ENCODE data around the gene ARHGEF28.

ARHGEF28 gene

GRCh38 chr5:73908395-73908794, 282.4 kb downstream of the ARHGEF28 start:
- DNase-seq: no peak

GRCh38 chr5:73908846-73909245, 282.9 kb downstream of the ARHGEF28 start:
- DNase-seq: no peak

DNA sequence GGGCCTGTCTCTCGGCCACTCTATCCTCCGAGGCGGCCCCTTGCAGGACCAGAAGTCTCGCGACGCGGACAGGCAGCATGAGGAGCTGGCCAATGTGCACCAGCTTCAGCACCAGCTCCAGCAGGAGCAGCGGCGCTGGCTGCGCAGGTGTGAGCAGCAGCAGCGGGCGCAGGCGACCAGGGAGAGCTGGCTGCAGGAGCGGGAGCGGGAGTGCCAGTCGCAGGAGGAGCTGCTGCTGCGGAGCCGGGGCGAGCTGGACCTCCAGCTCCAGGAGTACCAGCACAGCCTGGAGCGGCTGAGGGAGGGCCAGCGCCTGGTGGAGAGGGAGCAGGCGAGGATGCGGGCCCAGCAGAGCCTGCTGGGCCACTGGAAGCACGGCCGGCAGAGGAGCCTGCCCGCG, 283.5 kb downstream of the ARHGEF28 start:
- DNase-seq: no peak

- no peak for DNase-seq
These were observed 285.9 kb downstream of the ARHGEF28 start for GRCh38 chr5:73911761-73912393.

DNA sequence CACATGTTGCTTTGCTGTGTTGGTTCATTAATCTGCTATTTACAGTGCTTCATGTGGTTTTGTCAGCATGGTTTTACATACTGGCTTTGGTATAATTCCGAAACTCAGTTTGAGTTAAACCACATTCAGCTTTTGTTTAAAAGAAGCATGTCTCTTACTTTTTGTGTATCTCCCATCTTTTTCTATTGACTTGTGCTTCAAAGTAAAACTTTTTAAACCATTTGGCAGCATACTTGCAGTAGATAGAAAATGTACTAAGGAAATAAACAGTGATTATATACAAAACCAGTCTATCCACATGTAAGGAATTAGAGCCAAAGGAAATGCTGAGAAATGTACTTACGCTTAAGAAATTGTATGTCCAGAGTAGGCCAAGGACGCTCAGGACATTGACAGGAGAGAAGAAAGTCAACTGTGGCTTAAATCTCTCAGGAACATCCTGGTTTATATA, 286.9 kb downstream of the ARHGEF28 start:
- DNase-seq: no peak

DNA sequence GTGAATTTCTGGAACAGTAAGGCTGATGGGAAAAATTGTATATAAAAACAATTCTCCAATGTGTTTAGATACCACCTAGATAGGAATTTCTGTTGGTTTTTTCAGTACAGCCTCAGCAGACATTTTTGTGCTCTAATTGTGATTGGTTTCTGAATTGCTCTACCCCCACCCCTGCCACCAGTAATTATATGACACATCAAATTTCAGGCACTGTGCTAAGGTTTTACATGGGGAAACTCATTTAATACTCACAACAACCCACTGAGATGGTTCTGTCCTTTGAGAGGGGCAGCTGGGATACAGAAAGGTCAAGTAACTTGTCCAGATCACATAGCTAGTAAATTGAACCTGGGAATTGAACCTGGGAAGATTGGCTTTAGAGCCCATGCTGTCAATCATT, 288.0 kb downstream of the ARHGEF28 start:
- no peak for DNase-seq

DNA sequence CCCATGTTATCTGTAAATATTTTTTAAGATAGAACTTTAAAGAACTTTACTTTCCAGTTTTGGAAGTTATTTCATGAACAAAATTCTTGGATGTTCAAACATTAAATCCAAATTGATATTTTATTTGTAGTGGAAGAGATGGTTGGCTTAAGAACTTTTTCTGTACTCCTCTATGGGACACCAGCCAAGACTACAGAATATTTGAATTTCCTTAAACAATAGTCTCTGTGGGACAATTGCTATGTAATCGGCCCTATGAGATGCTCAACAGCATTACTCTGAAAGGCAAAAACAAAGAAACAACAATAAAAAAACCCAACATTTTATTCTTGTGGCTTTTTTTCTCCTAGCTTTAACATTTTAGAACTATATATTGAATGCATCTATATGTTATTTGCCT, 289.3 kb downstream of the ARHGEF28 start:
- no peak for DNase-seq

DNA sequence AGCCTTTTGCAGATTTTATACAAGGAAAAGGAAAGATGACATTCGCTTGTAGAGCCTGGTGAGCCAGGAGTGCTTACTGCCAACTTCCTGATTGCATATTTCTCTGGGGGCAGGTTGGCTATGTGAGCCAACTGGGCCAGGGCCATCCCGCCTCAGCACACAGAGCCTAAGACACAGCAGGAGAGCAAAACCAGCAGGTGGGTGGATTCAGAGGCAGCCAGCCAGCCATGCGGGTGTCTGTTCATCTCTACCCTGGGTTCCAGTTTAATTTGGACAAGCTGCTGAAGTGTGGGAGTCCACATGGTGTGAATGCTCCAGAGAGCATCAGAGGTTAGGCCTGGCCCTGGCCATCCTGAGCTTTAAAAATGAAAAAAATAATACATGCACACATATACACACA, 291.4 kb downstream of the ARHGEF28 start:
- no peak for DNase-seq

- no peak for DNase-seq
These were observed 291.9 kb downstream of the ARHGEF28 start for GRCh38 chr5:73917891-73918290.

GRCh38 chr5:73918791-73919221, 292.8 kb downstream of the ARHGEF28 start:
- no peak for DNase-seq

GRCh38 chr5:73921741-73922140, 295.7 kb downstream of the ARHGEF28 start:
- DNase-seq: no peak

- no peak for DNase-seq
These were observed 296.2 kb downstream of the ARHGEF28 start for GRCh38 chr5:73922224-73922623.

GRCh38 chr5:73922875-73923557, 297.0 kb downstream of the ARHGEF28 start:
- no peak for DNase-seq

DNA sequence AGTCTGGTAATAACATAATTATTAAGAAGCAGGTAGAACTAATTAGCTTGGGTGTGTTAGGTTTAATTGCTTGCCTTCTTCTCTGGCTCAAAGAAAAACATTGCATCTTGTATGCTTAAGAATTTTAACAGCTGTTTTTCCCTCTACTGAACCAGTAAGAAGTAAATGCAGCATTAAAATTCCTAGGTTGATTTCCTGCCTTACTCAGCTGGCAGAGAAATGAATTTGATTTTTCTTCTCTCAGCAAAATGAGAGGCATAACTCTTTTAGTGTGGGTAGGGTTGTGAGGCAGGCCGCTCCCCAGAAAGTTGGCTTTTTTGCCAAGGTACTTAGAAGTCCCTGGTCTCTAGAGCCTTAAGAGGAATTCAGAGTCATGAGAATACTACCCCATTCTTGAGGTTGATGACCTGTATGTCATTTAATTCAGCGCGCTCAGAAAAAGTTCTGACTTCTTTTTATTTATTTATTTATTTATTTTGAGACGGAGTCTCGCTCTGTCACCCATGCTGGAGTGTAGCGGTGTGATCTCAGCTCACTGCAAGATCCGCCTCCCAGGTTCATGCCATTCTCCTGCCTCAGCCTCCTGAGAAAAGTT, 302.6 kb downstream of the ARHGEF28 start:
- no peak for DNase-seq

GRCh38 chr5:73935719-73936118, 309.7 kb downstream of the ARHGEF28 start:
- DNase-seq: no peak

DNA sequence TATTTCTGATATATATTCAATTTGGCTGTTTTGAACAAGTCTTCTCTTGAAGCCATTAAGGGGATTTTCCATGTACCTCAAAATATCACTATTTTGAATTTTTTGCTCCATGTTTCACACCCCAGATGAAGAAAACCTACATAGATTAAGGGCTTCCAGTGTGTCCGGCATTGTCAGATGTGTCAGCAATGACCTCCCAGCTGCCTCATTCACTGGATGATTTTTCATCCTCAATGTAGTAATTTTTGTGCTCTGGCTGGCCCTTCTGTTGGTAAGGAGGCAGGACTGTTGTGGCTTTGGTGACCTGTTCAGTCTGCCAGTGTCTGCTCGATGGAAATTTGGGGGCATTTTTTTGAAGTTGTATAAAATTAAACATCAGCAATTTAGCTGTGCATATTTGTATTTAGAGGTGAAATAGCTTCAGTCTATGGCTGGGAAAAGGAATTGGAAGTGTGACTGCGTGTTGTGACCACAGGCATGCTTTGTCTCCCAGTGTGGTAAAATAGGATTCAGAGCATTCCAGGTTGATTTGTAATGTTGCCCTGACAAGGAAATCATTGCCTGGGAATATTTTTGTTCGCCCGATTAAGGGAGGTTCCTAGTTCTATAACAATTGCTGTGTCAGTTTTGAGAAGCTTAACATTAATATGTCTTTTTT, 312.4 kb downstream of the ARHGEF28 start:
- DNase-seq: no peak

DNA sequence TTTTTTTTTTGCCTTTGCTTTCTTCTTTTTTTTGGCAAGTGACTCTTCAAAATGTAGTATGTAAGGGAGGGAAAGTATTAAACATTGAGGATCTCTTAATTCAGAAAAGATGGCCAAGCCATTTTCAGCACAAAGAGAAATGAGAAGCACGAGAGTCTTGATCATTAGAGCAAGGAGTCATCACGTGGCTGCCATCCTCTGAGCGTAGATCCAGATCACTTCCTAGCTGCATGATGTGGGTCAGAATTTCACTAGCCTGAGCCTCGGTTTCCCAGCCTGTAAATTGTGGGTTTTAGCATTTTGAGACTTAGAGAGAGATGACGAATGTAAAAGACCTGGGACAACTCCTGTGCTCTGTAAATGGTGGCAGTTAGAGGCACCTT, 312.9 kb downstream of the ARHGEF28 start:
- DNase-seq: no peak

DNA sequence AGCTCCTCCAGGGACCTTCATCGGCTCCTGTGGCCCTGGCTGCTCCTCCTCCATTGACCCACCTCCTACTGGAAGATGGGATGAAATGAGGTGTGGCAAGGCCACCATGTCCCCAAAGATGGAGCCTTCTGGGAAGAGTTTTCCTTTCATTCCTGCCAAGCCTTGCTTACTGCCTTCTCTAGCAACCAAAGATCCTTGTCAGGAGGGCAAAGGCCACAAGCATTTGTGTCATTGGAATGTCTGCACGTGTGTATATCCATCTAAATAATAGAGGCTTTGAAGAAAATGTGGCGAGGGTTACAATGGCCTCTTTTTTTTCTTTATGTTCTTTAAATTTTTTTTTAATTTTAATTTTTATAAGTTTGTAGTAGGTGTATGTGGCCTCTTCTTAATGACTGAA, 313.6 kb downstream of the ARHGEF28 start:
- no peak for DNase-seq

GRCh38 chr5:73940026-73940425, 314.0 kb downstream of the ARHGEF28 start:
- no peak for DNase-seq

DNA sequence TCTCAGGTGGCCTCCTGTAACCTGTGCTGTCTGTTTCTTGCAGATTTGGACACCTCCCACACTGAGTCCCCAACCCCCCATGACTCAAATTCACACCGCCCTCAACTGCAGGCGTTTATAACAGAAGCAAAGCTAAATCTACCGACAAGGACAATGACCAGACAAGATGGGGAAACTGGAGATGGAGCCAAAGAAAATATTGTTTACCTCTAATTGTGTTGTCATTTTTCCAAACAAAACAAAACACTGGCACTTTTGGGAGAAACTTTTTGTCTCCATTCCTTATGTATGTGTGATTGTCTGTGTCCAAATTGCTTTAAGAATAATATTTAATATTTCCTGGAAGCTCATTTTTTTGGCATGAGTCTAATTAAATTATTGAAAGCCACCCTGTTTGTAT, 314.8 kb downstream of the ARHGEF28 start:
- no peak for DNase-seq

DNA sequence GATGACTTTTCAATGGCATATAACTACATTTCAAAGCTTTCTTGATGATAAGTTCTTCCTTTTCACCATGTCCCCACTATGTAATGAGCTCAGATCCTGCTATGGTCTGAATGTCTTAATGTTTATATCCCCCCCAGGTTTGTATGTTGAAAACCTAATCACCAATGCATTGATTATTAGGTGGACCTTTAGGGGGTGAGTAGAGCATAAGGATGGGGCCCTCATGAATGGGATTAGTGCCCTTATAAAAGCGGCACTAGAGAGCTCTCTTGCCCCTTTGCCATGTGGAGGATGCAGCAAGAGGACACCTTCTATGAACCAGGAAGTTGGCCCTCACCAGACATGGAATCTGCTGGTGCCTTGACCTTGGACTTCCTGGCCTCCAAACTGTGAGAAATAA, 316.8 kb downstream of the ARHGEF28 start:
- no peak for DNase-seq

DNA sequence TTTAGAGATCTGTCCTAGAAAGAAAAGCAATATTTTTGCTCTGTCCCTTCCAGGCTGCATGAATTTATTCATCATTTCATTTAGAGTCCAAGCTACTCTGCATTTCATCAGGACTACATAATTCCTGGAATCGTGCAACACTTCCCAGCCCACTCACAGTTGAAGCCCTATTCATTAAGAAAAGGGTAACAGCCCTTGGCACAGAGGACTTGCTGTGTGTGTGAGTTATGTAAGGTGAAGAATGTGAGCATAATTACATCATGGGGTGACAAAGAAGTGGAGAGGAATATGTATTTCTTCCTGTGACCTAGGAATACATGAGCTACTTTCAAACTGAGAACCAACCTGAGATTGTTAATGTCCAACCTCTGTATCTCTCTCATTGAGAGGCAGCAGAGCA, 317.4 kb downstream of the ARHGEF28 start:
- DNase-seq: no peak

- DNase-seq: no peak
These were observed 318.6 kb downstream of the ARHGEF28 start for GRCh38 chr5:73944581-73944980.

DNA sequence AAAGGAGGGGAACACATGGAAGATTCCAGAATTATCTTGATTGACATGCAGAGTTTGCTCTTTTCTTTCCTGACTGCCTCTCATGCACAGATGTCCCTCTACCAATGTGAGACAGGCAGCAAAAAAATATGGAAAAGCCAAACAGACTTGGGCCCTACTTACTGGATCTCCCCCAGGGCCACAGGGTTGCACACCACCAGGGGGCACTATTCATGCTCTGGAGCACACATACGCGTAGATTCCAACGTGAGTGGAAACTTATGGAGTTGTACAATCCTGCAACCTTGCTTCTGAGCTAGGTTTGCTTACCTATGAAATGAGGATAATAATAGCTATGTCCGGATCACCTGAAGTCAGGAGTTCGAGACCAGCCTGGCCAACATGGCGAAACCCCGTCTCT, 319.5 kb downstream of the ARHGEF28 start:
- no peak for DNase-seq

All from RPMI8226 (cell line).